Ishikawa (cell line): Measurements from ENCODE around the gene CPAMD8.

Source experiments
- CEBPB ChIP-seq: IDR thresholded peaks from 2 replicates; pipeline ENCODE4 v1.6.1; 2012
- CREB1 ChIP-seq: IDR thresholded peaks from 2 replicates; pipeline ENCODE4 v1.6.1; 2012; ENCODE audit warnings: low read depth
- EGR1 ChIP-seq: IDR thresholded peaks from 2 replicates; pipeline ENCODE4 v1.6.1; 2012
- EP300 ChIP-seq: IDR thresholded peaks from 2 replicates; pipeline ENCODE4 v1.6.1; 2012; ENCODE audit warnings: borderline replicate concordance
- FOXM1 ChIP-seq: IDR thresholded peaks from 2 replicates; pipeline ENCODE4 v1.6.1; 2012; ENCODE audit warnings: low read depth, borderline replicate concordance
- MAX ChIP-seq: IDR thresholded peaks from 2 replicates; pipeline ENCODE4 v1.6.1; 2012
- NFIC ChIP-seq: IDR thresholded peaks from 2 replicates; pipeline ENCODE4 v1.6.1; 2012
- RAD21 ChIP-seq: IDR thresholded peaks from 2 replicates; pipeline ENCODE4 v1.6.1; 2012; ENCODE audit warnings: low read depth
- REST ChIP-seq: IDR thresholded peaks from 2 replicates; pipeline ENCODE4 v1.6.1; 2012; ENCODE audit warnings: low read depth, mild to moderate bottlenecking
- TAF1 ChIP-seq: IDR thresholded peaks from 2 replicates; pipeline ENCODE4 v1.6.1; 2012; ENCODE audit warnings: low read depth, mild to moderate bottlenecking
- TCF12 ChIP-seq: IDR thresholded peaks from 2 replicates; pipeline ENCODE4 v1.6.1; 2012; ENCODE audit warnings: low read depth
- TEAD4 ChIP-seq: IDR thresholded peaks from 2 replicates; pipeline ENCODE4 v1.6.1; 2012
- USF1 ChIP-seq: IDR thresholded peaks from 2 replicates; pipeline ENCODE4 v1.6.1; 2012
- YY1 ChIP-seq: IDR thresholded peaks from 2 replicates; pipeline ENCODE4 v1.6.1; 2012; ENCODE audit warnings: low read depth
- ZBTB7A ChIP-seq: IDR thresholded peaks from 2 replicates; pipeline ENCODE4 v1.6.1; 2012; ENCODE audit warnings: low read depth

CPAMD8 gene

DNA sequence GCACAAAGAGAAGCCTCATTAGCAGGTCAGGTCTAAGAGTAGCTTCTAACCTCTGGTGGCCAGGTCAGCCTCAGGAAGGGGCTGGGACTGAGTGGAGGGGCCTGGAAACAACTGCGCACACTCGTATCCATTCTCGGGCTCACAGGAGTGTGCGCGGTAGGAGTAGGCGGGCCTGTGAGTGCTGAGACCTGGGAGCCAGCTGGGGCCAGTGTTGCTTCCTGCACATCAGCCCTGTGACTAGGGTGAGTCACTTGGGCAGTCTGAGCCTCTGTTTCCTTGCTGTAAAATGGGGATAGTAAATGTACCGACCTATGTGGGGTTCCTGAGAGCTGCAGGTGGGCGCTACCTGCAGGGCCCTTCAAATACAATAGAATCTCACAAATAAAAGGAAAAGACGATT lies 170.5 kb downstream of the CPAMD8 start:
- TF ChIP-seq MAX (no peak), FOXM1 (no peak), NFIC (no peak), TEAD4 (no peak), USF1 (no peak), TAF1 (no peak)

- TF ChIP-seq CEBPB (no peak), EP300 (no peak), RAD21 (no peak), CREB1 (no peak), ZBTB7A (no peak), YY1 (no peak), TCF12 (no peak), TAF1 (no peak), USF1 (no peak), EGR1 (no peak), TEAD4 (no peak), MAX (no peak)
Observed at GRCh38 chr19:16853066-16853465, 173.5 kb downstream of the CPAMD8 start.

DNA sequence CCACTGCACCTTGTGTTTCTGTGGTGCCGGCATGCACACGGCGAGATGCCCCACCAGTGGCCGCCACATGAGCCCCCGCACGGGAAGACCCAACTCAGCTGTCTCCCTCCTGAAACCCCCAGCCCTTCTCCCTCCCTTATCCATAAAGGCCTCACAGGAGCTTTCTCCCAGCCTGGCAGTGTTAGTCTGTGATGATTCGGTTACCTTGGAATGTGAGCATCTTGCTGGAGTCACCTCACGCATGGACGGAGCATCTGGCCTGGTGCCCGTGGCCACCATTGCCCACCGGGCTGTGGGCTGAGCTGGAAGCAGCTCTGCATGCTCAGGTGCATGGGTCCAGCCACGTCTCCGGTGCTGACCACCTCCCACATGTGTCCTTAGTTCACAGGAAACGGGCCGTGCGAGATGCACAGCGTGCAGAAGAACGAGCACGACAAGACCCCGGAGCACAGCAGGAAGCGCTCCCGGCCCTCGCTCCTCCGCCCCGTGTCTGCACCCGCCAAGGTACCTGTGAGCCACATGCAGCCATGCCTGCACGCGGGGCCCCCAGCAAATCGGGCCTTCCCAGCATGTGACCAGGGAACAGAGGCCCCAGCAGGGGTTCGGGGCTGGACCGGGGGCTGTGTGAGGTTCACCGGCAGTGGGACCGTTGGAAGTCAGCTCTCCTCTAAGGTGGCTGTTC lies 175.4 kb downstream of the CPAMD8 start:
- no peak for TF ChIP-seq EGR1
- no peak for TF ChIP-seq REST
- TF ChIP-seq CREB1, result no peak
- no peak for TF ChIP-seq EP300
- no peak for TF ChIP-seq TCF12

- TF ChIP-seq CREB1 (no peak), ZBTB7A (no peak), MAX (no peak), RAD21 (no peak), USF1 (no peak), NFIC (no peak), EP300 (no peak), REST (no peak), EGR1 (no peak), TAF1 (no peak), CEBPB (no peak), TEAD4 (no peak), TCF12 (no peak), FOXM1 (no peak), YY1 (no peak)
Observed at GRCh38 chr19:16850133-16850532, 176.5 kb downstream of the CPAMD8 start.

- no peak for TF ChIP-seq FOXM1
- no peak for TF ChIP-seq CEBPB
- TF ChIP-seq RAD21, result no peak
- TF ChIP-seq TAF1, result no peak
- no peak for TF ChIP-seq MAX
- TF ChIP-seq USF1, result no peak
- no peak for TF ChIP-seq EGR1
- TF ChIP-seq TCF12, result no peak
- TF ChIP-seq REST, result no peak
- no peak for TF ChIP-seq EP300
- no peak for TF ChIP-seq NFIC
- no peak for TF ChIP-seq TEAD4
- TF ChIP-seq CREB1, result no peak
Observed at GRCh38 chr19:16849168-16849567, 177.4 kb downstream of the CPAMD8 start.
